Measurements from ENCODE around the gene CCL22.
"Not testable (repeated sequence)": the region's sequence is repeated elsewhere in the genome, so short reads cannot be mapped to it uniquely, and the experiment has no call there.

CCL22 gene

GRCh38 chr16:57394444-57394843 is 35.9 kb downstream of the CCL22 start:
- no peak for DNase-seq (ENCODE audit: low read depth in 2 of 2)

GRCh38 chr16:57395026-57395425 is 36.4 kb downstream of the CCL22 start:
- DNase-seq (ENCODE audit: low read depth in 2 of 2), result no peak

DNA sequence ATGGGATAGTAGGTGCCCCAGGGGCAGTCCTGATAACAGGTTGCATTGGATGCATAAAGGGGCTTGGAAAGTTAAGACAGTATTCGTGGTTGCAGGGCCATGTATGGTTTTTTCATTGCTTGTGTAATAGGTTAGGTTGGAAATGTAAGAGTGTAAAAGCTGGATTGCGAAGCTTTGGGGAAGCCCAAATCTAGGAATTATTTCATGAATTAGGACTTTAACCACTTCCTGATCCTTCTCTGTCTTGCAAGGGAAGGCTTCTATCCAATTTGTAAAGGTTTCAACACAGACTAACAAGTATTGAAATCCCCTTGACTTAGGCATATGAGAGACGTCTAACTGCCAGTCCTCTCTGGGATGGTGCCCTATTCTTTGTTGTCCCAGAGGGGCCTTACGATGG is 38.2 kb downstream of the CCL22 start:
- DNase-seq (ENCODE audit: low read depth in 2 of 2), result no peak

GRCh38 chr16:57397493-57397892 is 38.9 kb downstream of the CCL22 start:
- DNase-seq (ENCODE audit: low read depth in 2 of 2), result not testable (repeated sequence)

- DNase-seq (ENCODE audit: low read depth in 2 of 2), result no peak
These were observed 43.5 kb downstream of the CCL22 start for GRCh38 chr16:57401943-57402640.

DNA sequence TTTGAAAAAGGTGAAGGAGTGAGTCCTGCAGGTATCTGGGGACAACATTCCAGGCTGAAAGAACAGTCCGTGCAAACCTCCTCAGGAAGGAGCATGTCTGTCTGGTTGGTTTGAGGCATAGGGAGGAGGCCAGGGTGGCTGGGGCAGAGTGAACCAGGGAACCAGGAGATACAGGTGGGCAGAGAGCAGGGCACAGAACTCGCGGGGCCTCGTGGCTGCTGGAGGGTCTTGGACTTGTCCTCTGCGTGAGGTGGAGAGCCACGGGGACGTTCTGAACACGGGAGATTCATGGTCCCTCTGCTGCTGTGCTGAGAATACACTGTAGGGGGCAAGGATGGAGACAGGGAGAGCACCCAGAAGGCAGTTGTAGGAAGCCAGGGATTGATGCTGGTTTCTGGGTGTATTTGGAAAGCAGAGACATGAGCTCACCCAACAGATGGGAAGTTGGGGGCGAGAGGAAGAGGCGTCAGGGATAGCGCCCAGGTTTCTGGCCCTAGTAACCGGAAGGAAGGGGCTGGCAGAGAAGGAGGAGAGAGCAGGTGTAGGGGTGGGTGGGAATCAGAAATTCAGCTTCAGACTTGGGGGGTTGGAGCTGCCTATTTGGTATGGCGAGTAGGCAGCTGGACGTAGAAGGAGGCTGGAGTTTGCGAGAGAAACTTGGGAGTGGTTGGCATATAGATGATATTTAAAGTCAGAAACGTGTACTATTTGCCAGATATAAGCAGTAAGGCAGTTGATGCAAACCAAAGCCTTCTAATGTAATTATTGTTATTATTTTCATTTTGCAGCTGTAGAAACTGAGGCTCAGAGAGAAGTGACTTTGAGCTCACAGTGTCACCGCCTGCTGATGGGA is 45.6 kb downstream of the CCL22 start, which contains the start of gene CCL17:
Gene CCL17, plus strand, starts transcription at position 803 of the 853 bp plus-strand sequence. CDS start 9,166 bp downstream, outside the sequence.
- DNase-seq (ENCODE audit: low read depth in 2 of 2), result no peak

GRCh38 chr16:57405097-57405496 is 46.5 kb downstream of the CCL22 start:
- no peak for DNase-seq (ENCODE audit: low read depth in 2 of 2)

DNA sequence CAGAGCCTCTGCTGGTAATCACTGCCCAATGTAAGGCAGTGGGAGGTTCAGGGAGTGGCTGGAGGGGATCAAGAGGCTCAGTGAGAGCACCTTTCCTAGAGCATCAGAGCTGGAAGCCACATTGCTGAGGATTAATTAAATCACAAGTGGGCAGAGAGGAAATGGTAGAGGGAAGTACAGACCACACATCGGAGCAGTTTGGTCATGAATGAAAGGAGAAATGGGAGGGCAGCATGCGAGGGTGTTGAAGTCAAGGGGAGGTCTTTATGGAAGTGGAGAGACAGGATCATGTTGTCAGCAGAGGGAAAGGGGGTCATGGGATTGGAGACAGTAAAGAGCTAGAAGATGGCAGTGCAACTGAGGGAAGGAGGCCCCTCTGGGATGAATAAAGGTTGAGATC is 48.3 kb downstream of the CCL22 start:
- DNase-seq (ENCODE audit: low read depth in 2 of 2), result no peak

- no peak for DNase-seq (ENCODE audit: low read depth in 2 of 2)
These were observed 49.2 kb downstream of the CCL22 start for GRCh38 chr16:57407521-57408353.

- no peak for DNase-seq (ENCODE audit: low read depth in 2 of 2)
These were observed 50.5 kb downstream of the CCL22 start for GRCh38 chr16:57409065-57409464.

DNA sequence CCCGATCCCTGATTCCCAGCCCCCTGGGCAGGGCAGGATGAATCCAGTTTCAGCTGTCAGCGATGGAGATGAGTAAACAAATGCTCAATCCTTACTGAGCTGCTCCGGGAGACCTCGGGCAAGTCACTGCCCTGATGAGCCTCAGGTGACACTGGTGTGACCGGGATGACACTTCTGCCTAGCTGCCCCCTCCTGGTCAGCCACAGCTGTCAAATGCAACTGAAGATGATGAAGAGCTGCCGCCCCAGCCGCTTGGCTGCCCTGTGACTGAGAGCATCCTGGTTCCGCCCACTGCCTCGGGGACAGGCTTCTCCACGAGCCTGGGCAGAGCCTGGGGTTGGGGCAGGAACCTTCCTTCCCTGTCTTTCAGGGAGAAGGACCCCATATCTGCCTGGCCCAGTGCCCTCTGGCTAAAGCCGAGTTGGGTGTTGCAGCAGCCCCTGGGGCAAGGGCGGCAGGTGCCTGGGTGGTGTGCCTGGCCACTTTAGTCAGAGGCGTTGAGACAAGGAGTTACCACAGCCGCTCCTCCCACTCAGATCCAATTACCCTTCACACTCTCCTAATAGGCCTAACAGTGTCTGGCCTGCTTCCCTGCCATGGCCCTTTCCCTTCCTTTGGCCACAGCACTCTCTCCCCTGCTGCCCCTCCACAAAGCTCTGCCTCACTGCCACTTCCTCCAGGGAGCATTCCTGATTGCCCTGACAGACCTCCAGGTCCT is 51.4 kb downstream of the CCL22 start:
- DNase-seq (ENCODE audit: low read depth in 2 of 2), result no peak

DNA sequence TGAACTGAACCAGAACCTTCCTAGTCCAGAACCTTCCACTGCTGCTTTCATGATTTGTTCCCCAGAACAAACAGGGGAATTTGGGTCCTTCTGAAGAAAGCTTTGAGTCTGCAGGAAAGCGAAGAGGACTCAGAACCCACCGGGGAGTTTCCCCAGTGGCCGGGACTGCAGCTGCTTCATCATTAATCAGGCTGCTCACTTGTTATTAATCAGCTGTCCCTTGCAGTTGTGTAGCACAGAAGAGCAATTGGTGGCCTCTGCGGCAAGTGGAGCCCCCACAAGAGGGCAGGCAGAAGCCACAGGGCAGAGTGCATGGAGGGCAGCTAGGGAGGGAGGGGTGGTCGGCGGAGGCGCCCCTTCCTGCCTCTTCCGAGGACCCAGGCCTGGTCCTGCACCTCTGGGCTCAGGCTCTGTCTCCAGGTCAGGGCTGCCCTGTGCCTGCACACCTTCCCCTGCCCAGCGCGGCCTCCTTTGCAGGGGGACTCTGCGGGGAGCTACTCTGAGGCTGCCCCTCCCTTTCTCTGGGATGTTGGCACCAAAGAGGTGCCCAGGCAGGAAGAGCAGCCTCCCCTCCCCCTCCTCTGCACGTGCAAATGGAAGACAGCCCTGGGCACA is 52.9 kb downstream of the CCL22 start:
- no peak for DNase-seq (ENCODE audit: low read depth in 2 of 2)

GRCh38 chr16:57412584-57412983 is 54.0 kb downstream of the CCL22 start:
- DNase-seq (ENCODE audit: low read depth in 2 of 2), result no peak

GRCh38 chr16:57413301-57413730 is 54.7 kb downstream of the CCL22 start:
- no peak for DNase-seq (ENCODE audit: low read depth in 2 of 2)

DNA sequence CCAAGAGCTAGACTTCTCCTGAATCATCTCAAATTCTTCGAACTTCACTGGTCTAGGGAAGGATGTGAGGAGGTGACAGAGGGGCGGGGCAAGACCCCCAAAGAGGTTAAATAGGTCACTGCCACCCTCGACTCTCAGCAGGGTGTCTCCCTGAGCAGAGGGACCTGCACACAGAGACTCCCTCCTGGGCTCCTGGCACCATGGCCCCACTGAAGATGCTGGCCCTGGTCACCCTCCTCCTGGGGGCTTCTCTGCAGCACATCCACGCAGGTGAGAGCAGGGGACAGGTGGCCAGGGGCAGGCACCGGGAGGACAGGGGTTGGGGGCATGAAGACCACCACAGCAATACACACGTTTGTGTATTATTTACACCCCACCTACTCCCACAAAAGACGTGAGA is 55.1 kb downstream of the CCL22 start:
- no peak for DNase-seq (ENCODE audit: low read depth in 2 of 2)

All from activated CD8-positive, alpha-beta memory T cell treated with anti-CD3 and anti-CD28 coated beads for 4 hours (primary cell).